Activated T-helper 1 cell treated with anti-CD3 and anti-CD28 coated beads, Interleukin-12 subunit alpha, Interleukin-12 subunit beta, Interleukin-2, Interleukin-4 antibody, amounts not matched to agents 30 ng/mL and 10 ng/mL and 1 ng/mL, durations not matched to agents 14 hours and 24 hours and 36 hours (primary cell): ENCODE data around the gene SUGCT. TPM values are rescaled to one million over a fixed set of nuclear protein-coding genes. Genes with fewer than 3 reads are reported as not detected.

Source experiments
- DNase-seq: peaks from one replicate; pipeline ENCODE4 v3.0.0; 2021; ENCODE audit warnings: low spot score
- H3K27ac Mint-ChIP-seq: one replicate; pipeline ENCODE4 v1.8.0; 2021; ENCODE audit warnings: mild to moderate bottlenecking, mixed read lengths
- H3K27me3 Mint-ChIP-seq: one replicate; pipeline ENCODE4 v1.8.0; 2022; ENCODE audit warnings: mild to moderate bottlenecking, moderate library complexity, mixed read lengths; ENCODE audit not compliant: insufficient read depth
- H3K36me3 Mint-ChIP-seq: one replicate; pipeline ENCODE4 v1.8.0; 2021; ENCODE audit warnings: low read depth, mixed read lengths
- H3K4me1 Mint-ChIP-seq: one replicate; pipeline ENCODE4 v1.8.0; 2021; ENCODE audit warnings: low read depth, mixed read lengths
- H3K4me3 Mint-ChIP-seq: one replicate; pipeline ENCODE4 v1.8.0; 2021; ENCODE audit warnings: mild to moderate bottlenecking, moderate library complexity, mixed read lengths
- H3K9me3 Mint-ChIP-seq: one replicate; pipeline ENCODE4 v1.8.0; 2021; ENCODE audit warnings: mixed read lengths
- intact Hi-C: fragments of 100-400 bp; cut with micrococcal nuclease; formaldehyde crosslinking; loops from one replicate; pipeline ENCODE4 v1.15.1; 2024
- total RNA-seq: library from RNA; stranded (reverse); gene quantifications from 2 replicates; pipeline ENCODE4 v1.2.3, GENCODE V29; 2022

The SUGCT gene
- total RNA-seq, 1 donor from 2014 or later, result not detected

DNA sequence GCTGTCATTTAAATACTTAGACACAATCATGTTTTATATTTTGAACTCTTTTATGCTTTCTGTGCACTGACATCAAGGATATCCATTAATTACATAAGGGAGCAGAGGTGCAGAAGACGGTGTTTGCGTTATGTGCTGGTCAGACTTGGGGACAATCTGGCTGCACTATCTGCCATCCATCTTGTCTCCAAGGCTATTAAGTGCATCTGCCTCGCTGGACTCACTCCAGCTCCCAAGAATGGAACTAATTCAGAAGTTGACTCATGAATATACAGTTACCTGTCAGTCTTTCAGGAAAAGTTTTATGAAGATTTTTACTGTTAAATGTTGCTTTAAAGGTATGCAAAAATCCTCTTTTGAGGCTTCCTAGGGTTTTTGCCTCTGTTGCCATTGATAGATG, 391.0 kb downstream of the SUGCT start:
- H3K27me3 Mint-ChIP-seq, result peaks cover 2% of the 10 kb centered on the region
- H3K4me3 Mint-ChIP-seq, result no peak overlapping the region
- intact Hi-C loops, result no loop called here
- no peaks in the 10 kb centered on the region for H3K9me3 Mint-ChIP-seq
- no peak overlapping the region for H3K27ac Mint-ChIP-seq
- H3K36me3 Mint-ChIP-seq, result no peaks in the 10 kb centered on the region
- no peak for DNase-seq
- no peaks in the 10 kb centered on the region for H3K4me1 Mint-ChIP-seq

DNA sequence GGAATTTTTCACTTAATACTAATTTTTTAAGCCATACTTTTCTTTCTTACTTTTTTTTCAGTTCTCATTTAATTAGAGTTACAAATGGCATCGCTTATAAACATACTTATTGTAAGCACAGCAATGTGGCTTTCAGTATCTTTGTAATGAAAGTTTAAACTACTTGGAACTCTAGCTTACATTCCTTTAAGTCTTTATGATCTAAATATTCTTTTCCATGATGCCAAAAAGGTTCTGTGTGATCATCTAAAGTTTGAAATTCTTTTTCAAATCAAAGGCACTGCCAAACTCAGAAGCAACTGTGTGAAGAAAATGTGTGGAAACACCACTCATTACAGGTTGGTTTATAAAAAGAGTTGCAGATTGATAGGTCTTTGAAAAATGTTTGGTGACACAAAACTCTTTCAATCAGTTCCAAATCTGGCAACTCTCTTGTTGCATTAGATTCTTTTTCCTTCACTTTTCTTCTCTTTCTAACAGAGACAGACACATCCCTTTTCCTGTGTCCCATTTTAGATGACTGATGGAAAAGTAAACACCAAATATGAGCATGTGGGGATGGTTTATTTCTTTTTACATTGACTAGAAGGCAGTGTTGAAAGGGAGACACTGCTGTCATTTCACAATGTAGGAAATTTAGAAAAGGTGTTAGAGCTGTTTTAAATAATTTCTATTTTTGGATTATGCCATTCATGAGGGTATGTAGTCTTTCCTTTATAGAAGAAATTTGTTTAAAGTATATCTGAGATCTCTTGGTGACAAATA, 392.3 kb downstream of the SUGCT start:
- H3K27ac Mint-ChIP-seq, result no peak overlapping the region

DNA sequence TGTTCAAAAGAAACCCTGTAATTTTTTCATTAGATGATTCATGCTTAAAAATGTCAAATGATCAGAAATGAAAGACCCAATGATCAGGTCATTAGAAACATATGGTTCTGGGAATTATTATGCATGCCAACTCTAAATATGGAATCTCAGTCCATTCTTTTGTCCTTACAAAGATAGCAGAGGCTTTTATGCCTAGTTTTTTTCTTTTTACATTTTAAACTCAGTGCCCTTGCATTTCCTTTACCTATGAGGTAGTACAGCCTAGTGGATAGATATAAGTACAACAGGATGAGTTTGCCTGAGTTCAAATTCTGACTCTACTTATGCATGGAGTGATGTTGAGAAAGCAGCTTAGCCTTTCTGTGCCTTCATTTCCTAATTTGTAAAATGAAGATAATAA, 392.9 kb downstream of the SUGCT start:
- H3K9me3 Mint-ChIP-seq, result no peaks in the 10 kb centered on the region
- H3K27me3 Mint-ChIP-seq, result peaks cover 2% of the 10 kb centered on the region
- no peaks in the 10 kb centered on the region for H3K36me3 Mint-ChIP-seq
- intact Hi-C loops, result no loop called here
- no peak for DNase-seq
- H3K4me3 Mint-ChIP-seq, result no peak overlapping the region
- H3K27ac Mint-ChIP-seq, result no peak overlapping the region
- H3K4me1 Mint-ChIP-seq, result no peaks in the 10 kb centered on the region

More for the DNA sequence above, 392.3 kb downstream of the SUGCT start:
- Mint-ChIP-seq H3K27me3 (peaks cover 2% of the 10 kb centered on the region), H3K4me3 (no peak overlapping the region), H3K9me3 (no peaks in the 10 kb centered on the region), H3K4me1 (no peaks in the 10 kb centered on the region), H3K36me3 (no peaks in the 10 kb centered on the region)
- DNase-seq, result no peak
- intact Hi-C loops, result no loop called here

DNA sequence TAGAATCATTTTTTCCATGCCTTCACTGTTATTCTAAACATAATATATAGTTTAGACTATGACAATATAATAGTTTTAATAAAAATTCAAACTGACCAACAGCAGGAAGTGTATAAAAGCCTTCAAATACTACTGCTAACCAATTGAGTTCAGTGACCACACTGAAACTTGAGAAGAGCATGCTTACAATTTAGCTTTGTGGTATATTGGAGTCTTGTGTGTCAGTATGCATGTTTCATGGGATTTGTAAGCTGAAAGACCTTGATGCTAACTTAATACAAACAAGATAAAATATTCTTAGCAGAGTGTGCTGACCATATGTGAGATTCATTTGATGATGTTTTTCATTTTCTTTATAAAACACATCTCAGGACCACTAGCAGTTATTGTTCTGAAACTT, 395.5 kb downstream of the SUGCT start:
- intact Hi-C loops, result no loop called here

DNA sequence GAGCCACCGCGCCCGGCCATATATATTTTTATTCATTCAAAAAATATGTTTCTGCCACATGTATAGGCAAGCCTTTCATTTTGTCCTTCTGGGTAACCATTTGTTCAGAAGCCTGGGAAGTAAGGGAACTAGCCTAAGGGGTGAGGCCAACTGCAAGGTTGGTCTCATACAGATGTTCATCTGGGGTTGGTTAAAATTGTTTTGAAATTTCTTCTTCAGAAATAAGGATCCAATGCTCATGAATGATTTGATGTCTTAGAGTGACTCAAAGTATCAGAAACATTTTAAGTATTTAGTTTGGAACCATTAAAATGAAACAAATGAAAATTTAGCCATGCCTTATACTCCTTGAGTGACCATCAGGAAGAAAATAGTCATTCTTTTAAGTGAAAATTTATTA, 397.2 kb downstream of the SUGCT start:
- H3K4me1 Mint-ChIP-seq, result no peaks in the 10 kb centered on the region
- no peaks in the 10 kb centered on the region for H3K9me3 Mint-ChIP-seq
- no peak overlapping the region for H3K4me3 Mint-ChIP-seq
- H3K36me3 Mint-ChIP-seq, result no peaks in the 10 kb centered on the region
- H3K27ac Mint-ChIP-seq, result no peak overlapping the region
- DNase-seq, result no peak
- H3K27me3 Mint-ChIP-seq, result no peaks in the 10 kb centered on the region
- intact Hi-C loops, result no loop called here

More for the DNA sequence above, 395.5 kb downstream of the SUGCT start:
- H3K9me3 Mint-ChIP-seq, result no peaks in the 10 kb centered on the region
- DNase-seq, result no peak
- no peak overlapping the region for H3K27ac Mint-ChIP-seq
- no peaks in the 10 kb centered on the region for H3K4me1 Mint-ChIP-seq
- no peaks in the 10 kb centered on the region for H3K36me3 Mint-ChIP-seq
- no peak overlapping the region for H3K4me3 Mint-ChIP-seq
- H3K27me3 Mint-ChIP-seq, result peaks cover under 1% of the 10 kb centered on the region

DNA sequence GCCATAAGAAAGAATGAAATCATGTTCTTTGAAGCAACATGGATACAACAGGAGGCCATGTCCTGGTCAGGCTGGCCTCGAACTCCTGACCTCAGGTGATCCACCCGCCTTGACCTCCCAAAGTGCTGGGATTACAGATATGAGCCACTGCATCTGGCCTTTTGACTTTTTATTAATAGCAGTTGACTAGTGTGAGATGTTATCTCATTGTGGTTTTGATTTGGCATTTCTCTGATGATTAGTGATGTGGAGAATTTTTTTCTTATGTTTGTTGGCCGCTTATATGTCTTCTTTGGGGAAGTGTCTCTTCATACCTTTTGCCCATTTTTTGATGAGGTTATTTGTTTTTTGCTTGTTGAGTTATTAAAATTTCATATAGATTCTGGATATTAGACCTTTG, 400.9 kb downstream of the SUGCT start:
- no peak overlapping the region for H3K4me3 Mint-ChIP-seq
- intact Hi-C loops, result no loop called here
- H3K36me3 Mint-ChIP-seq, result no peaks in the 10 kb centered on the region
- DNase-seq, result no peak
- no peaks in the 10 kb centered on the region for H3K9me3 Mint-ChIP-seq
- H3K27me3 Mint-ChIP-seq, result peaks cover 2% of the 10 kb centered on the region
- H3K27ac Mint-ChIP-seq, result no peak overlapping the region
- H3K4me1 Mint-ChIP-seq, result no peaks in the 10 kb centered on the region

DNA sequence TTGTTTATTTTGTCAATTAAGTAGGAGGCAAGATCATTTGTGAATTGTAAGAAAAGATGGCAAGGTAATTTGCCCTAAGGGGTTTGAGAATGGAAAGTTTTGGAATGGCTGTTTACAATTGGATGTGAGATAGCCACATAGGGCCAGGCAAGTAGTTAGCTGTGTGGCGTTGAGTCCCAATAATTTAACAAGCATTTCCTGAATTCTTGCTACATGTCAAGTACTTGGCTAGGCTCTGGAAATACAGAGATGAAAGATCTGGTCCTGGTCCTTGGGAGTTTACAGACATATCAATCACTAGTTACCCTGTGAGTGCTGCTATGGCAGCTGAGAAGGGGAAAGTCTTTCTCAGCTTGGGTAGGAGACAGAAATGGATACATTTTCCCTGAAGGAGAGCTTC, 401.6 kb downstream of the SUGCT start:
- peaks cover 2% of the 10 kb centered on the region for H3K27me3 Mint-ChIP-seq
- DNase-seq, result no peak
- no peaks in the 10 kb centered on the region for H3K9me3 Mint-ChIP-seq
- H3K36me3 Mint-ChIP-seq, result no peaks in the 10 kb centered on the region
- no peak overlapping the region for H3K27ac Mint-ChIP-seq
- no peak overlapping the region for H3K4me3 Mint-ChIP-seq
- intact Hi-C loops, result no loop called here
- H3K4me1 Mint-ChIP-seq, result no peaks in the 10 kb centered on the region

DNA sequence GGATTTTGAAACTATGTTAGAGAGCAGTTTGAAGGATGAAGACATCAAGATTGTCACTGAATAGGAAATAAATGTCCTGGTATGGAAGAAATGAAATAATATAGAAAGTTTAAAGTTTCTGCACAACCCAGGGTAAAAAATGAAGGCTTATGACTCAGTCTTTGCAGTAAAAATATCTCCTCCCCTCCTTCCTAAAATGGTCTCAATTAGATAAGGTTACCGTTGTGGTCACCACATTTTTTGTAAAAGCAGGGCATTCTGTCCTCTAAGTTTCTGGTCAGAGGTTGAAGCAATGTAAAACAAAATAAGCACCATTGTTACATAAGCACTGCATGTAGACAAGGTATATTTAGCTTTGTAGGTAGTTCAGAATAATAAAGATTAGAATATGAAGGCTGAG, 403.5 kb downstream of the SUGCT start:
- Mint-ChIP-seq H3K4me3 (no peak overlapping the region), H3K27ac (no peak overlapping the region), H3K9me3 (no peaks in the 10 kb centered on the region), H3K27me3 (peaks cover 2% of the 10 kb centered on the region), H3K36me3 (no peaks in the 10 kb centered on the region), H3K4me1 (no peaks in the 10 kb centered on the region)
- DNase-seq, result no peak
- intact Hi-C loops, result no loop called here

DNA sequence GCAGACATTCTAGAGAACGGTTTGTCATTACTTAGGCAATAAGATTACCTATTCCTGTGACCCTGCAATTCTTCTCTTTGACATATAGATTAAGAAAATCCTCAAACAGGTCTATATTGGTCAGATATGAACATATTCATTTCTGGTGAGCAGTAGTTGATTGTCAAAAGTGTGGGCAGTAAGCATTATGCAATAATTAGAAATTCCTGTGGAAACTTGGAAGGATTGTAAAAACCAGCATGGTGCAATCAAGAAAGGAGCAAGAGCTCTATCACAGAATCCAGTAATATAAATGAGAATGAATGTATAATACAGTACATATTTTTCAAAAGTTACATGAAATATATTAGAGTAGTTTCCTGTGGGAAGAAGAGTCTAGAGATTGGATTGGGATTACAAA, 406.5 kb downstream of the SUGCT start:
- no peak overlapping the region for H3K27ac Mint-ChIP-seq
- peaks cover 2% of the 10 kb centered on the region for H3K27me3 Mint-ChIP-seq
- H3K4me1 Mint-ChIP-seq, result no peaks in the 10 kb centered on the region
- intact Hi-C loops, result no loop called here
- DNase-seq, result no peak
- H3K36me3 Mint-ChIP-seq, result no peaks in the 10 kb centered on the region
- H3K4me3 Mint-ChIP-seq, result no peak overlapping the region
- H3K9me3 Mint-ChIP-seq, result no peaks in the 10 kb centered on the region

DNA sequence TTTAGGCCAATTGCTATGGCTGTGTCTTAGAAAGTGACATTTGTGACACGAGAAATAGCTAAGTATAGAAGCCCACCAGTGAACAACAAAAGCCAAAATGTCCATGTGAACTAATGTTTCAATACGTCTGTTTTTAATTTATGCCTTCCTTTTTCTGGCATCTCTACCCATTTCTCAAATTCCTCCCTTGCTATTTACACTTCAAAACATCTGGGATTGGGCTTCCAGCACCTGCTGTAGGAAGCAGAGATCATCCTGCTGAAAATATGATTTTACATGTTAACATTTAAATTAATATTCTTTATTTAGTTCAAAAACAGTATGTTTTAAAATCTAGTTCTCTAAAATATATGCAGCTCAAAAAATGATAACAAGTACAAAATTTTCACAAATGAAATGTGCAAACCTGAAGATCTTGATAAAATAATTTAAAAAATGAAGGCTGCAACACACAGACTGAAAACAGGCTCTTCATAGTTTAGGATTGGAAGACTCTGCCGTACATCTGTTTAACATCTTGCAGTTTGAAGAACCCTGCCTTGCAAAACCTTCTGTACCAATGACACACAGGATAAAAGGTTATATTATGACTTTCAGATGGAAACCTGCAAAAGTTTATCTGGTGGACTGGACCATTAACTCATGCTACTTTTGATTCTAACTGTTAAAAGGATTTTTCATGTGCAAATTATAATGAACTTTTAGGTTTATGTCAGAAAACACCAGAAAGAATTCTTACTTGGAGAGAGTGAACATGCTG, 408.4 kb downstream of the SUGCT start:
- Mint-ChIP-seq H3K36me3 (no peaks in the 10 kb centered on the region), H3K4me3 (no peak overlapping the region), H3K27ac (no peak overlapping the region), H3K9me3 (no peaks in the 10 kb centered on the region), H3K4me1 (no peaks in the 10 kb centered on the region), H3K27me3 (peaks cover 2% of the 10 kb centered on the region)
- intact Hi-C loops, result no loop called here
- no peak for DNase-seq

DNA sequence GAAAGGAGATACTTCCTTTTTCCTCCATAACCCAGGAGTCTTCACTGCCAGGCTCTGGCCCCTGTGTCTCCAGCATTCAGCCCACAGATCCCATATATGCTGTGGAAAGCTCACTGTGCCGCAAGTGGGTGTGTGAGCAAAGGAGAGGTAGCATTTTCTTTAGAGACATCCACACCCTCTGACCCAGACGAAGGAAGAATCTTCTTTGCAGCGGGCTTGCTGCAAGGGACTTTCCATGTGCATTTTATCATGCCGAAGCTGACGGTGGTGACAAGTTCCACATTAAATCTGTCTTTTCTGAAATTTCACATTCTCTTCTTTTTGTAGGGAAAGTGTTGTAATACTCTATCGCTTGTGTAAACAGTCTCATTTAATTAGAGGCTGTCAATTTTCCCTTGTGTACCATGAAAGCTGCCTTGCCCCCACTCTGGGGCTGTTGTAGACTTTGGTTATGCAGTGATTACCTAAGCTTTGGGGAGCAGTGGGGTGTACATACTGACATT, 409.5 kb downstream of the SUGCT start:
- H3K4me3 Mint-ChIP-seq, result no peak overlapping the region
- no peak overlapping the region for H3K27ac Mint-ChIP-seq
- DNase-seq, result no peak
- no peaks in the 10 kb centered on the region for H3K4me1 Mint-ChIP-seq
- no peaks in the 10 kb centered on the region for H3K9me3 Mint-ChIP-seq
- H3K36me3 Mint-ChIP-seq, result no peaks in the 10 kb centered on the region
- H3K27me3 Mint-ChIP-seq, result no peaks in the 10 kb centered on the region
- intact Hi-C loops, result no loop called here

DNA sequence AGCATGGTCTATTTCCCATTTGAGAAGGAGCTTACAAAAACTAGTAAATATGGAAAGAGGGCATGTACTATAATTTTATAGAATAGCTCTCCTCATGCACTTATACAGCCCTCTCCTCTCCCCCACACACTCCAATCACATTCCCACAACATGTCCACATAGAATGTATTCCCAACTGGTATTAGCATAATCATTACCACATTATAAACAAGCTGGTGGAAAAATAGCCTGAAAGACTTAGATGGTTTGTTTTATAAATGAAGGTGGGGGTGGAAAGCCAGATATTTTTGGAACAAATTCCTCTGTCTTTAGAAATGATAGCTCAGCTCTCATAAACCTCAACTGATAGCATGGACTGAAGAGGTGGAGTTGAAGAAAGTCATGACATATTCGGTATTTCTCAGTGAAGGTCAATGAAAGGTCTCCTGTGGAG, 410.1 kb downstream of the SUGCT start:
- H3K4me3 Mint-ChIP-seq, result no peak overlapping the region
- no peaks in the 10 kb centered on the region for H3K9me3 Mint-ChIP-seq
- H3K27ac Mint-ChIP-seq, result no peak overlapping the region
- intact Hi-C loops, result no loop called here
- no peaks in the 10 kb centered on the region for H3K36me3 Mint-ChIP-seq
- no peak for DNase-seq
- no peaks in the 10 kb centered on the region for H3K27me3 Mint-ChIP-seq
- no peaks in the 10 kb centered on the region for H3K4me1 Mint-ChIP-seq

DNA sequence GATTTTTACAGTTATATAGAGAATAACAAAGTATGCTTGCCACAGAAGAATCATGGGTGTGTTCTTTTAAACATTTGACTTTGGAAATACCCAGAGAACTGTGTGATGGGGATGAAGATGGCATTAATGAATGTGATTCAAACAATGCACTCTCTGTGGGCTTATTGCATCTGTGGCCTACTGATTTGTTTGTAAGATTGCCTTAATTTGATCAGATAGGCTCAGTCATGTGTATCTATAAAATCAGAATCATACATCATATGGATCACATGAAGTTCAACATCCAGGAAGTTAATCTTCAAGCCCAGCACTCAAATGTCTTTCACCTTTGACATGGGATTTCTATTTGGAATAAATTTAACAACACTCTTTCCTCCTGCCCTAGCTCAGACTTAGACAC, 410.9 kb downstream of the SUGCT start:
- intact Hi-C loops, result no loop called here
- no peaks in the 10 kb centered on the region for H3K4me1 Mint-ChIP-seq
- H3K36me3 Mint-ChIP-seq, result no peaks in the 10 kb centered on the region
- DNase-seq, result no peak
- no peak overlapping the region for H3K4me3 Mint-ChIP-seq
- H3K9me3 Mint-ChIP-seq, result no peaks in the 10 kb centered on the region
- no peak overlapping the region for H3K27ac Mint-ChIP-seq
- no peaks in the 10 kb centered on the region for H3K27me3 Mint-ChIP-seq
